Measurements from ENCODE around the gene PCDH10.

The PCDH10 gene, protein sequence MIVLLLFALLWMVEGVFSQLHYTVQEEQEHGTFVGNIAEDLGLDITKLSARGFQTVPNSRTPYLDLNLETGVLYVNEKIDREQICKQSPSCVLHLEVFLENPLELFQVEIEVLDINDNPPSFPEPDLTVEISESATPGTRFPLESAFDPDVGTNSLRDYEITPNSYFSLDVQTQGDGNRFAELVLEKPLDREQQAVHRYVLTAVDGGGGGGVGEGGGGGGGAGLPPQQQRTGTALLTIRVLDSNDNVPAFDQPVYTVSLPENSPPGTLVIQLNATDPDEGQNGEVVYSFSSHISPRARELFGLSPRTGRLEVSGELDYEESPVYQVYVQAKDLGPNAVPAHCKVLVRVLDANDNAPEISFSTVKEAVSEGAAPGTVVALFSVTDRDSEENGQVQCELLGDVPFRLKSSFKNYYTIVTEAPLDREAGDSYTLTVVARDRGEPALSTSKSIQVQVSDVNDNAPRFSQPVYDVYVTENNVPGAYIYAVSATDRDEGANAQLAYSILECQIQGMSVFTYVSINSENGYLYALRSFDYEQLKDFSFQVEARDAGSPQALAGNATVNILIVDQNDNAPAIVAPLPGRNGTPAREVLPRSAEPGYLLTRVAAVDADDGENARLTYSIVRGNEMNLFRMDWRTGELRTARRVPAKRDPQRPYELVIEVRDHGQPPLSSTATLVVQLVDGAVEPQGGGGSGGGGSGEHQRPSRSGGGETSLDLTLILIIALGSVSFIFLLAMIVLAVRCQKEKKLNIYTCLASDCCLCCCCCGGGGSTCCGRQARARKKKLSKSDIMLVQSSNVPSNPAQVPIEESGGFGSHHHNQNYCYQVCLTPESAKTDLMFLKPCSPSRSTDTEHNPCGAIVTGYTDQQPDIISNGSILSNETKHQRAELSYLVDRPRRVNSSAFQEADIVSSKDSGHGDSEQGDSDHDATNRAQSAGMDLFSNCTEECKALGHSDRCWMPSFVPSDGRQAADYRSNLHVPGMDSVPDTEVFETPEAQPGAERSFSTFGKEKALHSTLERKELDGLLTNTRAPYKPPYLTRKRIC

DNA sequence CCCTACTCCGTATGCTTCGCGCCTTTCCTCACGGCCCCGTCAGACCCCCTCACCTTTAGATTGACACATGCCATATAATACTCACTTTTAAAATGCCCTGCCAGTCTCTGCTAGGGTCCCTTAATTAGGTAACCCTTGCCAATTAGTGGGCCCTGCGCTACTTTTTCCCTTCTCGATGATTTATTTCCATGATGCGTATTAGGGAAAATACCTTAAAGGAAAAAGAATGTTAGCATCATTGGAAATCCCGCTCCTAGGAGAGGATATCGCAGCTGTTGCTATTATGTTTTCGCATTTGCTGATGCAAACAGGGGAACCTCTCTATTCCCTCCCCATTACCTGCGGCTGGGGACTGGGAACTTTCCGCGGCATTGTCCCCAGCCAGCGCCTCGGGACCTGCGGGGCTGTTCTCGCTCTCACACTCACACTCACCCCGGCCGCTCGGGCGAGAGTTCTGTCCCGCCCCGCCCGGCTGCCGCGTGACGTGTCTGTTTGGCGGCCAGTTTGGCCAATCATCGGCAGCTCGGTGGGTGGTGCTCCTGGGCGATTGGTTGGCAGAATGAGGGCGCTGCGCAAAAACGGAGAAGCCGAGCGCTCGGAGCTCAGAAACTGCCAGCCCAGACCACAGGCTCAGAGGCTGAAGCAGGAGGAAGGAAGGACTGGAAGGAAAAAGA, at the start of gene PCDH10:
Gene PCDH10, plus strand, starts transcription at position 605 of the 674 bp plus-strand sequence. CDS start 847 bp downstream, outside the sequence.
- DNase-seq = peak; percentile 72 to 79

DNA sequence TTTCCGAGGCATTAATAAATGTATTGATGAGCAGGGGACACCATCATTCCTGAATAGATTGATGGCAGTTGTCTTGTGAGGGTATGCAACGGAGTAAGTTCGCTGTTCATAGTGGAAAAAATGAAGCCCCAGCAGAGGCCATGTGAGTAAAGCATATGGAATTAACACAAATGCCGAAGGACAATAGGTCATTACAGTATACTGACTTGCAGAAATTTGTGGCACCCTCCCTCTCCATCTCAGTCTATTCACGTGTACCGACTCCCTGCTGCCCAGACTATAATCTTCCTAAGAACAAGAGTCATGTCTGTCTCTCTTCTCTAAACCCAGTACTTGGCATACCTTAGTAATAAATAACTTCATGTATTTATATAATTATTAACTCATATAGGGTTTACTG, 47.1 kb upstream of the PCDH10 start:
- DNase-seq = no peak

DNA sequence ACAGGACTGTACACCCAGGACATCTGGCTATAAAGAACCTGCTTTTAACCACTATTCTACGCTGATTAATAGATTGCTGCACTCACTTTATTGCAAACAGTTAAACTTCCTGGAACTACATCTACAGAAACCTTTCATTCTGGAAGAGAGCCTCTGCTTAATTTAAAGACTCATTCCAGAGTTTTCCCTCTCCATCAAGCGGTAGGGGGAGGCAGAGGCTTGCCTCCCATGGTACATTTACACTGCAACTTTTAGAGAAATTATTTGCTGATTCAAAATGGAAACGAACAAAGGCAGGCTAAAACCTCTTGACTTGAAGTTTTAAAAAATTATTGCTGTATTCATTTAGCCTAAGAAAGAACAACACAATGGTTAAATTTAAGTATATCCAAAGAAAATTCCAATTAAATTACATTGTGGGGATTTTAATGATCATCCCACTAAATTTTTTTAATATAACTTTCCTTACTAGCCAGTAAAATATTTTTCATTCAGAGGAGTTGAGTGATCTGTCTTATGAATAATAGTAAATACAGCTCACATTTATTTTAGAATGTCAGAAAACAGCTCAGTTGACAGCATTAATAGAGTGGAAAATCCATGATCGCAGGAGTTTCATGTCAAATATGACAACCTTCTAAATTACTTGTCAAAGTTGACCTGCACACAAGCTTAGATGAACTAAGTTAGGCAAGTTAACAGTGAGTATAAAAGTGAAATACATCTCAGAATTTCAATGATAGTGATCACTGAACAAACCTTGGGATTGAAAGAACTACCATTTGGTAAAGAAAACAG, 46.3 kb upstream of the PCDH10 start:
- no peak for DNase-seq

DNA sequence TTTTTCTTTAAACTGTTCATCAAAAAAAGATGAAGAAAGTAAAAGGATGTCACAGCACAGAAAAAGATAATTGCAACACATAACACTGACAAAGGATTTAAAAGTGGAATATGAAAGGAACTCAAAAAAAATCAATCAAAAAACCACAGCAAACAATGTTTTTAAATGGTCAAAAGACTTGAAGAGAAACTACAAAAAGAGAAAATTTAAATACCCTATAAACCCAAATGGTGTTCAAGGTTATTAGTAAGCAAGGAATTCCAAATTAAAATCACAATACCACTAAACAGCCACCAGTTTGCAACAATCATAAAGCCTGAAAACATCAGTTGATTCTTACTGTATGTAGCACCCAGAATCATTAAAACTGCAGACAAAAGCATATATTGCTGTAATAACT, 36.5 kb upstream of the PCDH10 start:
- DNase-seq = no peak

DNA sequence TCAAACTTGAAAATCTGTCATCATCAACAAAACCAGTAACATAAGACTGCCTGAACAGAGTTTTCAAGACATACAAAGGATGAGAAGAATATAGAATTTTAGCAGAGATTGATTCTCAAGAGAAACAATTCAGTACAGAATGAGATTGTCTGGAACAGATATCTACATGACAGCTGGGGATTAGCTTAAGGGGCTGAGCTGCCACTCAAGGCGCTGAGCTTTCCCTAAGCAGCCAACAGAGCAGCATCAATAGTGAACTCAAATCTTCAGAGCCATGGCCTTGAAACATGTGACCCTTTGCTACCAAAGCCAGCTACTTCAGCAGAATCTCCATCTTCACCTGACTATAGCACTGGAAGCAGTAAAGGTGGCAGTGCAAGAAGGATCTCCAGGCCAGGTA, 24.3 kb upstream of the PCDH10 start:
- no peak for DNase-seq

DNA sequence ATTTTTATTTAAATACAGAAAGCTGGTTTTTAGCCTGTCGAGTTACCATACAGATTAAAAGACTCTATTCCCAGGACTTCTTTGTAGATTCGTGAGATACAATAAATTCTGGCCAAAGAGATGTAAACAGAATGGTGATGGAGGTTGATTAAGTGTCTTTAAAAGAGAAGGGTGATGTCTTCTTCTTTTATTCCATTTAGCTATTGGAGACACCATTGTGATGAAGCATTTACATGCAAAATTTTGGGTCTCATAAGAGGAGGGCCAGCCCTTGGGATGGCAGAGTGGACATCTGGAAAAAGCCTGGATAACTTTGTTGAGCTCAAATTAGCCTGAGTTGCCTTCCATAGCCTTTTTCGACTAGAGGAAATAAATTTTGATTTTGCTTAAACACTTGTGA, 21.6 kb upstream of the PCDH10 start:
- DNase-seq = no peak

DNA sequence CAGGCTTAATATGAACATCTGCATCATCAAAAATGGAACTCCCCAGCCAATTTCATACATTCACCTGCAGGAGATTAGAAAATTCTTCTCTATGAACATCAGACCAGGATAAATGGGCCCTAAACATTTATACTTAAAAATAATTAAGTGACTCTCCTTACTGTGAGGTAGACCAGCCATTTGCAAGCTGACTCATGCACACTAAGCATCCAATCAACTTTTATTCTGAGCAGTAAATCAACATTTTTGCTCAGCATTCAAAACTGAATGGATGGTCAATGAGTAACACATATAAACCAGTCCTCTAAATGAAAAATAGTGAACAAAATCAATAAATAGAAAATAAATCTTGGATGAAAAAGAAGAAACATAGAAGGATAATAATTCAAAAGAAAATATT, 19.9 kb upstream of the PCDH10 start:
- DNase-seq = no peak

DNA sequence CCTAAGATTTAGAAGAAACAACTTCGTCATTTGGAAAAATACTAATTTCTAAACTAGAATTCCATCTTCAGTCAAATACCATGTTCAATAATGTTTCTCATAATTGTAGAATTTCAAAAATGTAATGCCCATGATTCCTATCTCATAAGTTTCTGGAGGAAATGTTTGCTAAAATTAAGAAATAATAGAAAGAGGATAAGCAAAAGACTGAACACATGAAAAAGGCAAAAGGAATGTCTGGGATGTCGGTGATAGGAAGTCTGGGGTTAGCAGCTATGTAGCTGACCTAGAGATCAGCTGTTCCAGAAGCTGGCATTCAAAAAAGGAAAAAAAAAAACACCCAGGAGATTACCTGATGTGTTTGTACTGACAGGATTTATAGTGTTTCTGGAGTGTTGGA, 18.9 kb upstream of the PCDH10 start:
- no peak for DNase-seq

DNA sequence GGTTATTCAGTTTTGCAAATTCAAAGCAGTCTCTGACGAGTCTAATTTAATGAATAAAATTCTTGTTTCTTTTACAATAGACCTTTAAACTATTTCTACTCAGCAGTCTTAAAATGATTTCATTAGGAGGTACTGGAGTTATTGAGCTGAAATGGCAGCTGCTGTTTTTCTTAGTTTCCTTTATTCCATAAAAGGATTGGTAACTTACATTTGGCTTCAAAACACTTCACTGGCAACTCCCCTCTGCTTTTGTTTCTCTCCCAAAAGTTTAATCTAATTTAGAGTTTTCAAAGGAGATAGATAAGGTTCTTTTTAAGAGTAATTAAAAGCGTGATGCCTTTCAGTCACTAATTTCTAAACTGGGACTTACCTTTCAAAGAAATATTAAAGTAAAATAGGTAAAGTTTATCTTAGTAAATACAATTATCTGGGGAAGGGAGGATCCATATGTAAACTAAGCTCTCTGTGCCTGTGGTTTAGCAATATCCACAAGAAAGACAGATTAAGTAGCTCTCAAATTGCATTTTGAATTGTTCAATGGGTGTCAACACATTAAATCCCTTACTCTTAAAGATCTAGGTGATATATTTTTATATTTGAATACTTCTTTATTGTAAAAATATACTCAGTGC, 17.1 kb upstream of the PCDH10 start:
- DNase-seq = no peak

DNA sequence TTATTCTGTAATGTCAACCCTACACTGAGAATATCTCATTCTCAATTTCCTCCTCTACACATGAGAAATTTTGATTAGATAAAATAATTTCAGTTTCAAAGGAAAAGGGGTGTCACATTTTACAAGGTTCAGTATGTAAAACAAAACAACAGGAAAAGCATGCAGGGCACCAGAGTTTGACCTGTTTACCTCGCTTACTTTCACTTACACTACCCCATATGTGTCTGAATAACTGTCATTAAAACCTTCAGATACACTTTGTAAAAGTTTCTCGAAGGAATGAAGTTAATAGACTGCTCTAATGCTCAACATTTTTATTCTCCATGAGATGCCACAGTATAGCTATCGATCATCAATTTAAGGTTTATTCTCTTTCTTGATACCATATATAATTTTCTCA, 12.3 kb upstream of the PCDH10 start:
- no peak for DNase-seq

DNA sequence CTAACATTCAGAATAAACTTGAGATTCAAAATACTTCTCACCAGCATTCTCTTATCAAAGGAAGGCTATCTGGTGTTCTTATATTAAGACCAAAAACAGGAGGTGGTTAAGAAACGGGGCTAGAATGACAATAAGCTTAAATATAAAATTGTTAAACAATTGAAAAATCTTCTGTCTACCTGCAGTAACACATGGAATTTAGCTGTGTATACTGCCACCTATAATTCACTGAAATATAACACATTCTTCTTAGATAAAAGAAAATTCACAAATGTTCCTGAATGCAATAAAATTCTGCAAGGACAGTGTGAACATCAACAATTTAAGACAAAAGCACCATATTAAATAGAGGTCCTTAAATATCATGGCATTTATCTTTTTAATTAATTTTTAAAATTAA, 11.5 kb upstream of the PCDH10 start:
- DNase-seq = no peak

DNA sequence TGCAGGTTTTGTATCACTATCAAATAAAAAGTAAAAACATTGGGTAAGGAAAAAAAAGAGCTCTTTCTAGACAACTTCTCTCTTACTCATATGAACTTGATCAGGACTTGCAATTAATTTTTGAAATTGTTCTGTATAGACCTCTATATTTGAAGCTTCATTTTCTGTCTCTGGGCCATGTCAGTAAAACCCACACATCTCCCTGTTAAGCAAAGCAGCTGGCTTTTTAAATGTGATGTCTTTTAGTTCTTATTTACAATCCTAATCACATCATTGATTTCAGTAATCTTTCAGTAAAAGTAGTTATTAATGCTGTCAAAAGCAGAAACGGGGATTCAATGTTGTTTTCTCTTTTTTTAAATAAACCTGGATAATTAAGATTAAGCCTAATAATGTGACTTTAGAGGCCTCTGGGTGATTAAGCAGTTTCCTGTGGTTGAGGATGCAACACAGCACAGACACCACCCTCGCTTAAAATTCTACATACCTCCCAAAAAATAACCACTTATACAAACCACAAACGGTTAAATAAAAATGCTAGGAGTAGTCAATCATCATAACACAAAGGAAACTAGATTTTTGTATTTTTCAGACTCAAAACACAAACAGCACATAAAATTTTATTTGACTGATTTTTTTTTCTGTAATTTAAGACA, 5.2 kb upstream of the PCDH10 start:
- peak; percentile 20 to 28 for DNase-seq

DNA sequence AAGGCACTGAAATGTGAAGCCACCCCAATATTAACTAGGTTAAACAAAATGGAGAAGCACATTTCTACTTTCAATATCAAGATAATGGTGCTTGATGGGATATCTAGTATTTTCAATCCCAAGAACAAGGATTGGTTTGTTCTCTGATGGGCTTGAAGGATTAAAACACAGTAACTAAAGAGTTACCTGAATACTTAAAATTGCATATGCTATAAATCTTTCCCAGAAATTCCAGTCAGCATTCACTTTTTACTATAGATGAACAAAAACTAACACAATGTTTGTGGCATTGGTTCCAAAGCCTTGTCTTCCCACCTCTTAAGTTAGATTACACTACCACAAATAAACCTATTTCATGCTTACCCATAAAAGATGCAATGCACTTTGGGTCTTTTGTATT, 3.9 kb upstream of the PCDH10 start:
- DNase-seq = no peak

DNA sequence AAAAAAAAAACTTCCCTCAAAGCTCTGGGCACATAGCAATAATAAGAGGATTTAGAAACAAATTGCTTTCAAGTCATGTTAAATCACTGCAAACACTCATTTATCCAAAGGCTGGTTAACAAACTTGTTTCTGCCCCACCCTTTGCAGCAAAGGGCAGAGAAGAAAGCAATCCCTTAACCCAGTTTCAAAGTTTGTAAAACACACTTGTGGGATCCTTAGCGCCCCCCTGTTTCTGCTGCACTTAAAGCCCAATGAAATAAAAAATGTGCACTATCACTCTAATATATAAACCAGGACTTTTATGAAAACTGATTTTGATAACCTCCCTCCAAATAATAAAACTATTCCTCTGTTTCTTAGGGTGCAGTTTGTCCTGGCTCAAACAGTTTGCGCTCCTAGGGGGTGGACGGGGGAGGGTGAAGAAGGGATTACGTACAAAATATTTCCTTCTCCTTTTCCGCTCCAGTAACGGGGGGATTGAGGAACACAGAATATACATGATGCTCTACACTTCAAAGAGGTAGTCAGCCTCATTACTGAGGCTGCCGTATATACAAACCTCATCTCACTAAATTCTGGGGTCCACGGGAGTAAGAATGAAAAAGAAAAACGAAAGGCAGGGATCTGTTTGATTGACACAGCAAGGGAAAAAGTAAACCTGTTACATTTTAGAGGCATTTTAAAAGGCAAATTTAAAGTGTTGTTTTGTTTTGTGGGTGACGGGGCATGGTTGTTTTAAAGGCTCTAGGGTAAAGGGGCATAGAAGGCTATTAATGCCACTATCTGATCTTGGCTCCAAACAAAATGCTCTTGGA, 3.1 kb upstream of the PCDH10 start:
- peak; percentile 38 to 63 for DNase-seq

DNA sequence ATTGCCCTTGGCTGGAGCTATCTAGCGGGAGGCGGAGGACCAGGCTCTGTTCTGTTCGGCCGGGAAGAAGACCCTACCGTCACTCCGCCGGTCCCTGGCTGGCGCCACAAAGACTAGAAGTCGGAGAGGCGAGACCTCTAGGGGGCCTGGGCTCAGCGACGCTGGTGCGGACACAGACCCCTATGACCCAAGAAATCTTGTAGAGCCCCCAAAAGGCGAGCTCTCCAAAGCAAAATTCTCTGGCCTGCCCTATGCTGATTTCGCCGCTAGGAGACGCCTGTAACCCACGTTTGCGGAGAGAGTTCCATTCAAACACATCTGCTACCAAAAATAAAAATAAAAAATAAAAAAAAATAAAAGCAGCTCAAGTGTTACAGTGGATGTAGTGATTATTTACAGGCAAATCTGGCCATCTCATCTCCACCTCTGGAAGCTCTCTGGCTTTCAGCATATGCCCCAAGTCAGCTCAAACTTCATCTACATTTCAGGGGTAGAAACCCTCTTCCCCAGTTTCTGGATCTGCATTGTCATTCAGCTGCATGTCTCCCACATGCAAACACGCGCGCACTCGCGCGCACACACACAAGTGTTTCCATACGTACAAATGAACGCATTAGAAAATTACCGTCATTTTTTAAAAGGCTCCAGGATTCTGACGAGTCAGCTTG, 2.4 kb upstream of the PCDH10 start:
- peak; percentile 69 to 83 for DNase-seq

DNA sequence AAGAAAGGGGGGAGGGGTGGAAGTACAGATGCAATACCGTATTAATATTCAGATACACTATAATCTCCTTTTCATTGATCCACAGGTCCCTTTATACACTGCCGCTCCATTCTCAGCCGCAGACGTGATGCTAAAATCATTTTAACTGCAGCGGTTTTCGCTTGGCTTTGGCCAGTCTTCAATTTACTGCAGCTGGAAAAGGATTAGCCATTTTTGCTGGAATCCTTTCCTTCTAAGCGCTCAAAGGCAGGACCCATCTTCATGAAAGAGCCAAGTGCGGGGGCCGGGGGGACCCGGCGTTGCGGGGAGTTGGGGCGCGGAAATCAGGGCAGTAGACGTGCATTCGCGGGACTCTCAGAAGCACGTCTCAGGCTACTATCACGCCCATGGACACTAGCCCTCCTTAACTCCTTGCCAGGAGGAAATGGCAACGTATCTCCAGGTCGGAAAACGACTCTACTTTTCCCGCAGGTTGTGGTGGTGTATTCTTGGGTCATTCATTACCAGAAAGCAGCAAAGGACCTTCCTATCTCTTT, 1.7 kb upstream of the PCDH10 start:
- no peak for DNase-seq

DNA sequence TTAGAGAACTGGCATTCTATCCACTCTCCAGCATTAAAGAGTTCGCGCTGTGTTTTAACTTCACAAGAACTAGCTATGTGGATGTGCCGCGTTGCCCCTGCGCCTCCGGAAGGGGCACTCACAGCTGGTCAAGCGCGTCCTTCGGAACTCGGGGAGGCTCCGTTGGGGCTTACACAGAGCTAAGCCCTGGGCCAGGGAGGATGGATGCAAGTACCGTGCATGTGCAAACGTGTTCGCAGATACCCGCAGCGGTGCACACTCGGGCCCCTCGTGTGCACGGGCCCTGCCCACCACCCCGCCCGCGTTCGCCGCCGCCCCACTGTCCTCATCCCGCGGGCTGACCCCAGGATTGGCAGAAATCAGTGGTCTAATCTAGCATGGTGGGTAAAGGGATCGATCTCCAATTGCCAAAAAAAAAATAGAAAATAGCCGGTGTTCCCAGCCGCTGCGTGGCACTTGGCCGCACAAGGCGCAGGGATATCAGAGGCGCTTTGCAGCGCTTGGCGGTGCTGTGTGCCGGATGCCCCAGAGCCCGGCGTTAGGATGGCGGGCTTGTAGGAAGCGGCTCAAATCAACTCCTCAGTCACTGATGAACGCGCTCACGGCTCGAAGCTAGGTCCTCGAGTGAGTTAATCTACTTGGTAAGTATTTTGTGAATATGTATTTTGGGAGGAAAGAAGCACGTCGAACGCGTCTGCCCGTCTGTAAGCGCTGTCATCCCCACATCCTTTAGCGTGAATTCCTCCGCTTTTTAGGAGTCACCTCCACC, 989 bp upstream of the PCDH10 start:
- peak in 1 of 2 experiments; percentile 7 for DNase-seq

DNA sequence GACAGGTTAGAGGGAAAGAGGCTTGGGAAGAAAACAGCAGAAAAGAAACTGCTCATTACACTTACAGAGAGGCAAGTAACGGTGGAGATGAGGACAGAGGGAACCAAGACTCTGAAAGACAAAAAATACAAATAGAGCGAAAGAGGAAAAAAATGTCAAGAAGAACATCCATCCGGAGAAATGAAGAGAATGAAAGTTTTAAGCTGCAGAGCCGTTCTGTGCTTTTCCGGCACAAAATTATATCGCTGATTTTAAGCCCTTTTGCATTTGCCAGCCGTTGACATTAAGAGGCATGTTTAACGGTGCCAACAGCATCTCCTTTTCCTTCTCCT, 236 bp downstream of the PCDH10 start:
- no peak for DNase-seq

Data from Kasumi-1 (cell line).